ENCODE data around the gene SP140L.

DNA sequence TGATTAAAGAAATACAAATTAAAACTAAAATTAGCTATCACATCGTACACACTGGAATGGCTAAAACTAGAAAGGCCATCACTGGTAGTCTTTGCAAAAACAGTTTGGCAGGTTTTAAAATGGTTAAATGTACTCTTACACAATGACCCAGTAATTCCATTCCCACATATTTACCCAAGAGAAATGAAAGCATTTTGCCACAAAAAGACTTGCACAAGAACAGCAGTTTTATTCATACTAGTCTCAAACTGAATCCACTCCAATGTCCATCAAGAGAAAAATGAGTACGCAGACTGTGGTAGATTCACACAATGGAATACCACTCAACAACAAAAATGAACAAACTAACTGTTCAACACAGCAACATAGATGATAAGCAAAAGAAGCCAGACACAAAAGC lies 29.1 kb downstream of the SP140L start:
- TF ChIP-seq, protein P1, sequence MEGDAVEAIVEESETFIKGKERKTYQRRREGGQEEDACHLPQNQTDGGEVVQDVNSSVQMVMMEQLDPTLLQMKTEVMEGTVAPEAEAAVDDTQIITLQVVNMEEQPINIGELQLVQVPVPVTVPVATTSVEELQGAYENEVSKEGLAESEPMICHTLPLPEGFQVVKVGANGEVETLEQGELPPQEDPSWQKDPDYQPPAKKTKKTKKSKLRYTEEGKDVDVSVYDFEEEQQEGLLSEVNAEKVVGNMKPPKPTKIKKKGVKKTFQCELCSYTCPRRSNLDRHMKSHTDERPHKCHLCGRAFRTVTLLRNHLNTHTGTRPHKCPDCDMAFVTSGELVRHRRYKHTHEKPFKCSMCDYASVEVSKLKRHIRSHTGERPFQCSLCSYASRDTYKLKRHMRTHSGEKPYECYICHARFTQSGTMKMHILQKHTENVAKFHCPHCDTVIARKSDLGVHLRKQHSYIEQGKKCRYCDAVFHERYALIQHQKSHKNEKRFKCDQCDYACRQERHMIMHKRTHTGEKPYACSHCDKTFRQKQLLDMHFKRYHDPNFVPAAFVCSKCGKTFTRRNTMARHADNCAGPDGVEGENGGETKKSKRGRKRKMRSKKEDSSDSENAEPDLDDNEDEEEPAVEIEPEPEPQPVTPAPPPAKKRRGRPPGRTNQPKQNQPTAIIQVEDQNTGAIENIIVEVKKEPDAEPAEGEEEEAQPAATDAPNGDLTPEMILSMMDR (IDR thresholded peaks at IDR 0.05) = no peak
- no peak for TF ChIP-seq EZH2 (IDR thresholded peaks at IDR 0.05; ENCODE audit: borderline replicate concordance, insufficient read depth, low read depth, low read length, poor library complexity, severe bottlenecking)

Measured in B cell (primary cell).